B cell (primary cell): ENCODE data around the gene PAX6. TPM values are rescaled to one million over a fixed set of nuclear protein-coding genes. Genes with fewer than 3 reads are reported as not detected.

Experiments
- ATAC-seq: fragments of 200-7000 bp; cut with Tn5 transposase; one replicate; pipeline ENCODE4 v1.10.0; 2021; ENCODE audit warnings: low read depth, mild to moderate bottlenecking, moderate number of reproducible peaks, moderate library complexity
- CTCF ChIA-PET: fragments of 350-600 bp; sonication (Branson Sonifier 250); formaldehyde crosslinking; loops from one replicate; lab custom pipeline; 2021; ENCODE audit warnings: antibody characterized with exemption, inconsistent platforms; lab: Charles Lee
- POLR2A ChIA-PET: fragments of 350-600 bp; sonication (Branson Sonifier 250); formaldehyde crosslinking; loops from one replicate; lab custom pipeline; 2021; ENCODE audit warnings: antibody characterized with exemption; lab: Charles Lee
- DNase-seq: peaks from one replicate; pipeline ENCODE4 v3.0.0; 2013
- H2AFZ ChIP-seq: 2 replicates; pipeline ENCODE4 v1.6.1; 2012; ENCODE audit warnings: mild to moderate bottlenecking, low read depth, low read length; ENCODE audit not compliant: insufficient read depth, poor library complexity, severe bottlenecking
- H3K27ac ChIP-seq, 2 donors: 1 replicate in 1 of 2; 2 replicates in 1 of 2; pipeline ENCODE4 v1.5.1; 2012 to 2013; ENCODE audit warnings: low read length in 2 of 2, mild to moderate bottlenecking in 2 of 2, moderate library complexity in 1 of 2
- H3K27me3 ChIP-seq, 4 experiments: fragments of 200-600 bp in 1 of 4; sonication (generic) in 1 of 4; replicated peaks in 1 of 4; 1 replicate in 2 of 4; 2 replicates in 2 of 4; pipeline versions ENCODE4 v1.6.1 to v1.7.0; 2013 to 2016; ENCODE audit warnings: low read length in 3 of 4, mild to moderate bottlenecking in 2 of 4, mixed read lengths in 1 of 4, moderate library complexity in 1 of 4; ENCODE audit not compliant: insufficient read depth in 4 of 4, control insufficient read depth in 3 of 4; ENCODE audit errors: control extremely low read depth in 1 of 4
- H3K36me3 ChIP-seq, 2 experiments: replicated peaks in 1 of 2; 1 replicate in 1 of 2; 2 replicates in 1 of 2; pipeline versions ENCODE4 v1.6.1 to v1.7.1; 2013; ENCODE audit warnings: low read length in 1 of 2; ENCODE audit not compliant: insufficient read depth in 2 of 2, control insufficient read depth in 1 of 2; ENCODE audit errors: control extremely low read depth in 1 of 2, extremely low read depth in 1 of 2
- H3K4me1 ChIP-seq, 2 donors: fragments of 200-600 bp in 1 of 2; sonication (generic) in 1 of 2; 1 replicate in 1 of 2; 2 replicates in 1 of 2; pipeline versions ENCODE4 v1.5.1 to v1.6.1; 2013 to 2017; ENCODE audit warnings: low read length in 2 of 2; ENCODE audit not compliant: control insufficient read depth in 2 of 2, insufficient read depth in 2 of 2
- H3K4me2 ChIP-seq: replicated peaks from 2 replicates; pipeline ENCODE3; 2012; ENCODE audit warnings: mild to moderate bottlenecking, low read depth, low read length; ENCODE audit not compliant: poor library complexity, severe bottlenecking
- H3K4me3 ChIP-seq, 5 experiments: fragments of 200-600 bp in 1 of 5; sonication (generic) in 1 of 5; 1 replicate in 3 of 5; 2 replicates in 2 of 5; pipeline versions ENCODE4 v1.5.1 to v1.7.0; 2011 to 2016; ENCODE audit warnings: low read length in 4 of 5, mild to moderate bottlenecking in 4 of 5, low read depth in 2 of 5, control low read depth in 1 of 5, moderate library complexity in 1 of 5; ENCODE audit not compliant: insufficient read depth in 1 of 5; ENCODE audit errors: control extremely low read depth in 1 of 5, extremely low read depth in 1 of 5
- H3K79me2 ChIP-seq: fragments of 200-600 bp; sonication (generic); one replicate; pipeline ENCODE4 v1.6.0; 2016; ENCODE audit warnings: low read length; ENCODE audit not compliant: control insufficient read depth, insufficient read depth
- H3K9ac ChIP-seq: fragments of 200-600 bp; sonication (generic); 2 replicates; pipeline ENCODE4 v1.6.1; 2017; ENCODE audit warnings: mild to moderate bottlenecking, low read length, moderate library complexity
- H3K9me3 ChIP-seq, 3 donors: one replicate each; pipeline versions ENCODE4 v1.6.1 to v1.7.1; 2013; ENCODE audit warnings: low read length in 2 of 3; ENCODE audit not compliant: control insufficient read depth in 2 of 3, insufficient read depth in 1 of 3; ENCODE audit errors: control extremely low read depth in 1 of 3
- H4K20me1 ChIP-seq: 2 replicates; pipeline ENCODE4 v1.6.0; 2012; ENCODE audit warnings: mild to moderate bottlenecking, low read length; ENCODE audit not compliant: insufficient read depth, control insufficient read depth, poor library complexity, severe bottlenecking
- H3K27ac Mint-ChIP-seq: one replicate; pipeline ENCODE4 v1.8.0; 2021; ENCODE audit warnings: mixed read lengths
- H3K27me3 Mint-ChIP-seq: one replicate; pipeline ENCODE4 v1.8.0; 2021; ENCODE audit warnings: mixed read lengths
- H3K4me1 Mint-ChIP-seq: one replicate; pipeline ENCODE4 v1.8.0; 2021; ENCODE audit warnings: mixed read lengths
- H3K4me3 Mint-ChIP-seq: one replicate; pipeline ENCODE4 v1.8.0; 2021; ENCODE audit warnings: mixed read lengths
- H3K9me3 Mint-ChIP-seq: one replicate; pipeline ENCODE4 v1.8.0; 2022; ENCODE audit warnings: mixed read lengths; ENCODE audit not compliant: insufficient read depth
- CTCF ChIP-seq: fragments of 200-600 bp; IDR thresholded peaks from one replicate; pipeline ENCODE4 v1.8.0; 2022; ENCODE audit warnings: antibody characterized with exemption, mild to moderate bottlenecking
- EZH2 ChIP-seq: IDR thresholded peaks from 2 replicates; pipeline ENCODE4 v1.6.1; 2012; ENCODE audit warnings: borderline replicate concordance, low read depth, mild to moderate bottlenecking, moderate library complexity, low read length; ENCODE audit not compliant: insufficient read depth, poor library complexity, severe bottlenecking
- WGBS: methylation state at CpG from one replicate; pipeline ENCODE4 v1.1.5; 2013; ENCODE audit warnings: missing lambda C conversion rate; ENCODE audit not compliant: insufficient coverage; 5-methylcytosine and 5-hydroxymethylcytosine counted together
- intact Hi-C: fragments of 100-400 bp; cut with micrococcal nuclease; formaldehyde crosslinking; loops from one replicate; pipeline ENCODE4 v1.10.0; 2022
- polyA plus RNA-seq: library from polyadenylated mRNA; depleted of rRNA; stranded (reverse); fragments of >200 nt; gene quantifications from 2 replicates; pipeline ENCODE4 v1.2.3, GENCODE V29; 2012
- total RNA-seq, 2 donors: library from RNA; stranded (reverse); fragments of 120-200 nt in 1 of 2; gene quantifications; 1 replicate in 1 of 2; 2 replicates in 1 of 2; pipeline versions ENCODE4 v1.2.3 to v1.2.4, GENCODE V29; 2013 to 2022

The PAX6 gene
- total and polyA plus RNA-seq, 2 donors (not counting 1 experiment from before 2014, with no cell fraction given) = not detected

GRCh38 chr11:31808721-31809540 lies 2.2 kb downstream of the PAX6 start:
- intact Hi-C loops = no loop called here
- Histone ChIP-seq H3K9ac (no peak overlapping the region), H4K20me1 (no peaks in the 10 kb centered on the region), H3K9me3 (peaks cover 2 to 75% (median 5%) of the 10 kb centered on the region in 3 donors), H3K27me3 (peaks cover 2 to 99% (median 85%) of the 10 kb centered on the region in 4 experiments), H3K36me3 (no peaks in the 10 kb centered on the region), H3K4me2 (peak overlapping the region; percentile 90), H3K4me1 (peaks cover 62 to 81% of the 10 kb centered on the region in 2 donors), H3K27ac (no peak overlapping the region), H3K79me2 (no peaks in the 10 kb centered on the region), H2AFZ (no peak overlapping the region), H3K4me3 (no peak overlapping the region)
- WGBS = 11% methylated on average over 11 of the region's 21 CpGs
- H3K27me3 Mint-ChIP-seq = peaks cover 66% of the 10 kb centered on the region
- DNase-seq (peak; percentile 19), ATAC-seq (no peak)
- peak overlapping the region; percentile 81 for H3K4me3 Mint-ChIP-seq
- TF ChIP-seq CTCF = no peak
- TF ChIP-seq EZH2 = peak; percentile 74
- H3K9me3 Mint-ChIP-seq = peaks cover 3% of the 10 kb centered on the region
- peaks cover 45% of the 10 kb centered on the region for H3K4me1 Mint-ChIP-seq
- no peak overlapping the region for H3K27ac Mint-ChIP-seq
- ChIA-PET CTCF (no interaction called here), POLR2A (no interaction called here)
